Measurements from ENCODE around the gene KLHL25.

The KLHL25 gene

DNA sequence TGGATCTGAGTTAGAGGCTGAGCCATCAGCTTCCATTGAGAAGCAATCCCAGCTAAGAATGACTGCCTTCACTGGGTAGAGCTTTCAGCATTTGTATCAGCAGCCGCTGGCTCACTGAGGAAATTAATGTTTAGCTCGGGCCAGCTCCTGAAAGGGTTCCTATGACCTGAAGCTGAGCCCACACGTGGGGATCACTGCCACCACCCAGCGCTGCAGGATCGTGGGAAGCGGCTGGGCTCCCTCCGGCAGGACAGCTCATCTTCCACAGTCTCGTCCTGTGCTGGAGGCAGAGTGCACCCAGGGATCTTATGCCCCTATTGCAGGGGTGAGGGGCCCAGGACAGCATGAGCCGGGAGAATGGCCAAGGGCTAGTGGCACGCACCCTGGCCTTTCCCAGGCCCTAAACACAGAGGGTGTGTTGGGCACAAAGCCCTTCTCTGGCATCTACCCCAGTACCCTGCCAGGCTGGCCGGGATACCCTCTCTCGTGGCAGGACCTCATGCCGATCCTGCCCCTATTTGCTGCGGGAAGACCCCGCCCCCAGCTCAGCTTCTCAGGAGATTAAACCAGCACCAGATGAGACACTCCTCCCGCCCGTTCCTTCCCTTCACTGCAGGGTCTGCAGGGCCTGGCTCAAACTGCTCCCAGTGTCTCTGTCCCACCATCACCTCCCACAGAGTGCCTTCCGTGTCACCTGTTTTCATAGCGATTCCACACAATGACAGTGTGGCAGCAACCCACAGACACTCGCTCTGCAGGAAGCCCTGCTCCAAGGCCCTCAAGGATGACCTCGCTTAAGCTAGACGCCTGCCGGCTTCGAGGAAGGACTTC lies 28.5 kb downstream of the KLHL25 start:
- Histone ChIP-seq H3K18ac (ENCODE audit: low read length) (peak overlapping the region; percentile 20), H3K79me1 (ENCODE audit: low read length) (peaks cover 7% of the 10 kb centered on the region), H4K8ac (ENCODE audit: low read depth, low read length) (no peak overlapping the region), H2AK5ac (ENCODE audit: low read length) (no peak overlapping the region), H2BK12ac (ENCODE audit: low read length) (no peak overlapping the region), H3K4me1 (ENCODE audit: control insufficient read depth in 1 of 2, insufficient read depth in 2 of 2, low read length in 2 of 2) (peaks cover 14 to 21% of the 10 kb centered on the region in 2 experiments), H3K27ac (ENCODE audit: low read depth, low read length) (no peak overlapping the region), H3K9ac (ENCODE audit: low read length) (no peak overlapping the region), H3K4ac (ENCODE audit: low read depth, low read length) (no peak overlapping the region), H3K4me3 (ENCODE audit: low read depth, low read length) (no peak overlapping the region), H3K79me2 (ENCODE audit: control insufficient read depth, insufficient read depth, low read length, poor library complexity) (peaks cover 4% of the 10 kb centered on the region), H3K4me2 (ENCODE audit: low read length) (no peak overlapping the region), H3K23ac (ENCODE audit: low read length) (no peak overlapping the region), H3K36me3 (ENCODE audit: control insufficient read depth in 1 of 2, insufficient read depth in 2 of 2, low read length in 2 of 2) (peaks cover 20 to 26% of the 10 kb centered on the region in 2 experiments), H4K12ac (ENCODE audit: low read depth, low read length) (no peak overlapping the region), H2BK120ac (ENCODE audit: insufficient read depth, low read length, poor library complexity) (no peak overlapping the region), H4K91ac (ENCODE audit: low read depth, low read length) (no peak overlapping the region), H3K27me3 (ENCODE audit: insufficient read depth, low read length) (no peaks in the 10 kb centered on the region), H3K9me3 (ENCODE audit: insufficient read depth, low read depth, low read length) (peaks cover 2% of the 10 kb centered on the region), H3K14ac (ENCODE audit: low read length) (no peak overlapping the region), H2BK5ac (ENCODE audit: low read depth, low read length, poor library complexity) (no peak overlapping the region), H2AFZ (ENCODE audit: insufficient read depth, low read length, poor library complexity) (no peak overlapping the region)
- no CpG with 5 or more reads among the region's 24 CpGs for WGBS (ENCODE audit: extremely low coverage, insufficient coverage, insufficient read length)
- DNase-seq, result no peak

DNA sequence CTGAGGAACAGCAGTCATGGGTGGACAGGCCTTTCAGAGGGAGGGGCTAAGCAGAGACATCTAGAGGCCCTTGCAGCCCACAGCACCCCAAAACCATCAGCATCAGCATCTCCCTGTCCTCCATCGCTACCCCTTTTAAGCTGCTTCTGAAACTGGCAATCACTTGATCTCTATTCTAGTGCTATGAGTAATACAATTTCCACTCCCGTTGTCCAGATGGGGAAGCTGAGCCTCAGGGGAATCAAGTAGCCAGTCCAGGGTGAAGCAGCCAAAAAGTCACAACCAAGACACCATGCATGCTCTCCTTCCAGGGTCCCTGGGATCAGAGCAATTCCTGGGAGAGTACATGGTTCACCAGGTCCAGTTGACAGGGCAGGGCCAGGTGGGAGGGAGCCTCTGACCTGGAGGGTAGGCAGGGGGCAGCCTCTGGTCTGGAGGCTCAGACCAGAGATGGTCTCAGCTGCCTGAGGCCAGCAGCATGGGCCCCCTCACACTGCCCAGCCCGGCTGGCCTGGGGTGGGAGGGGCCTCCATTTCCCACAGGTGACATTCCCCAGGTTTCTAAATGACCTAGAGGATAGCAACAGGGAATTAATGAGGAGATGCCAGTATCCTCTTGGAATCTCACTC lies 30.0 kb downstream of the KLHL25 start:
- Histone ChIP-seq H3K23ac (ENCODE audit: low read length) (no peak overlapping the region), H3K27me3 (ENCODE audit: insufficient read depth, low read length) (no peaks in the 10 kb centered on the region), H3K4me2 (ENCODE audit: low read length) (no peak overlapping the region), H4K8ac (ENCODE audit: low read depth, low read length) (no peak overlapping the region), H3K79me2 (ENCODE audit: control insufficient read depth, insufficient read depth, low read length, poor library complexity) (peaks cover 4% of the 10 kb centered on the region), H2BK12ac (ENCODE audit: low read length) (no peak overlapping the region), H3K36me3 (ENCODE audit: control insufficient read depth in 1 of 2, insufficient read depth in 2 of 2, low read length in 2 of 2) (peaks cover 31 to 36% of the 10 kb centered on the region in 2 experiments), H3K79me1 (ENCODE audit: low read length) (peaks cover 7% of the 10 kb centered on the region), H3K14ac (ENCODE audit: low read length) (no peak overlapping the region), H2AK5ac (ENCODE audit: low read length) (no peak overlapping the region), H3K4ac (ENCODE audit: low read depth, low read length) (no peak overlapping the region), H3K4me3 (ENCODE audit: low read depth, low read length) (no peak overlapping the region), H3K9me3 (ENCODE audit: insufficient read depth, low read depth, low read length) (peaks cover 2% of the 10 kb centered on the region), H3K9ac (ENCODE audit: low read length) (no peak overlapping the region), H2AFZ (ENCODE audit: insufficient read depth, low read length, poor library complexity) (no peak overlapping the region), H2BK5ac (ENCODE audit: low read depth, low read length, poor library complexity) (no peak overlapping the region), H2BK120ac (ENCODE audit: insufficient read depth, low read length, poor library complexity) (no peak overlapping the region), H3K27ac (ENCODE audit: low read depth, low read length) (no peak overlapping the region), H4K12ac (ENCODE audit: low read depth, low read length) (no peak overlapping the region), H4K91ac (ENCODE audit: low read depth, low read length) (no peak overlapping the region), H3K18ac (ENCODE audit: low read length) (peak overlapping the region; percentile 72), H3K4me1 (ENCODE audit: control insufficient read depth in 1 of 2, insufficient read depth in 2 of 2, low read length in 2 of 2) (peaks cover 11 to 12% of the 10 kb centered on the region in 2 experiments)
- WGBS (ENCODE audit: extremely low coverage, insufficient coverage, insufficient read length), result no CpG with 5 or more reads among the region's 3 CpGs
- no peak for DNase-seq

DNA sequence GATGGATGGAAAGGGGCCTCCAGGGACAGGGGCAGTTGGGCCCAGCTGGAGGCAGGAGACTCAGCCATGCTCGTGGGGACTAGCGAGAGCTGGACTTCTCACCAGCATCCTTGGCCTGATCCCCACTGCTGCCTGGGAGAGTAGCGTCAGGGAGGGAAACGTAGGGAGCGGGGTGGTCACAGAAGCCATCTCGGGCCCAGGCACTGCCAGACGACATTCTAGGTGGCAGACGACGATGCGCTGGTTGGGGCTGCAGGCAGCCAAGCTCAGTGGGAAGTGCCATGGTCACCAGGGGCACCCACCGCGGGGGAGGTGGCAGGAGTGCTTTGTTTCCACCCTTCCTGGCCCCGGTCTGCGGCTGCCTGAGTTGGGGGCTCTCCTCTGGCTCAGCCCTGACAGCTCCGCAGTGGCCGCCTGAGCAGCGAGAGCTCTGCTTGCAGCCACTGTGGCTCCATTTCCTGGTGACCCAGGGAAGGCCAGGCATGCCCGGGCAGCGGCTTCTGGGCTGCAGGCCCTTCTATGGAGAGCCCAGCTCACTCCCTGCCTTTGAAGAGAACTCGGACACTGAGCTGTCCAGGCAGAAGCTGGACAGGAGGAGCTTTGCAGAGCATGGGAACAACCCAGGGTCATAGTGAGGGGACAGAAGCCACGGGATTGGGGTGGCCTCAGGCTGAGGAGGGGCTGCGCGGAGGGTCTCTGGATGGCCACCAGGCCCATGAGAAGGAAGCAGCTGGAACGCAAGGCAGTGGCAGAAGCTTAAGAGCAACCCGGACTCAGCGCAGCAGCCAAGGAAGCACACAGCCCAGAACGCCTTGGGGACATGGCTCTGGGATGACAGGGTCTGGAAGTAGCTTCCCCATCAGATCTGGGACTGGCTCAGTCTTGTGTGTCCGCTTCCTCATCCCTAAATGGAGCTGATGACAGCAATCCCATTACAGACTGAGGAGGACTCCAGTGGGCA lies 30.8 kb downstream of the KLHL25 start:
- peak overlapping the region; percentile 12 for H2BK5ac ChIP-seq (ENCODE audit: low read depth, low read length, poor library complexity)
- peak overlapping the region; percentile 37 for H4K91ac ChIP-seq (ENCODE audit: low read depth, low read length)
- H3K4me3 ChIP-seq (ENCODE audit: low read depth, low read length), result no peak overlapping the region
- no peak overlapping the region for H3K4ac ChIP-seq (ENCODE audit: low read depth, low read length)
- H3K79me1 ChIP-seq (ENCODE audit: low read length), result peaks cover 7% of the 10 kb centered on the region
- no peaks in the 10 kb centered on the region for H3K27me3 ChIP-seq (ENCODE audit: insufficient read depth, low read length)
- peaks cover 2% of the 10 kb centered on the region for H3K79me2 ChIP-seq (ENCODE audit: control insufficient read depth, insufficient read depth, low read length, poor library complexity)
- H3K4me2 ChIP-seq (ENCODE audit: low read length), result no peak overlapping the region
- peaks cover 10 to 12% of the 10 kb centered on the region in 2 experiments for H3K4me1 ChIP-seq (ENCODE audit: control insufficient read depth in 1 of 2, insufficient read depth in 2 of 2, low read length in 2 of 2)
- peak overlapping the region; percentile 15 for H4K8ac ChIP-seq (ENCODE audit: low read depth, low read length)
- no peak overlapping the region for H4K12ac ChIP-seq (ENCODE audit: low read depth, low read length)
- no peak overlapping the region for H2AK5ac ChIP-seq (ENCODE audit: low read length)
- no peak overlapping the region for H3K27ac ChIP-seq (ENCODE audit: low read depth, low read length)
- H3K18ac ChIP-seq (ENCODE audit: low read length), result peak overlapping the region; percentile 16
- peaks cover 27 to 30% of the 10 kb centered on the region in 2 experiments for H3K36me3 ChIP-seq (ENCODE audit: control insufficient read depth in 1 of 2, insufficient read depth in 2 of 2, low read length in 2 of 2)
- H2BK120ac ChIP-seq (ENCODE audit: insufficient read depth, low read length, poor library complexity), result no peak overlapping the region
- H3K14ac ChIP-seq (ENCODE audit: low read length), result peak overlapping the region; percentile 51
- no peak overlapping the region for H3K9ac ChIP-seq (ENCODE audit: low read length)
- H2AFZ ChIP-seq (ENCODE audit: insufficient read depth, low read length, poor library complexity), result no peak overlapping the region
- H3K9me3 ChIP-seq (ENCODE audit: insufficient read depth, low read depth, low read length), result peaks cover 2% of the 10 kb centered on the region
- no peak overlapping the region for H3K23ac ChIP-seq (ENCODE audit: low read length)
- H2BK12ac ChIP-seq (ENCODE audit: low read length), result no peak overlapping the region
- no peak for DNase-seq
- no CpG with 5 or more reads among the region's 28 CpGs for WGBS (ENCODE audit: extremely low coverage, insufficient coverage, insufficient read length)

DNA sequence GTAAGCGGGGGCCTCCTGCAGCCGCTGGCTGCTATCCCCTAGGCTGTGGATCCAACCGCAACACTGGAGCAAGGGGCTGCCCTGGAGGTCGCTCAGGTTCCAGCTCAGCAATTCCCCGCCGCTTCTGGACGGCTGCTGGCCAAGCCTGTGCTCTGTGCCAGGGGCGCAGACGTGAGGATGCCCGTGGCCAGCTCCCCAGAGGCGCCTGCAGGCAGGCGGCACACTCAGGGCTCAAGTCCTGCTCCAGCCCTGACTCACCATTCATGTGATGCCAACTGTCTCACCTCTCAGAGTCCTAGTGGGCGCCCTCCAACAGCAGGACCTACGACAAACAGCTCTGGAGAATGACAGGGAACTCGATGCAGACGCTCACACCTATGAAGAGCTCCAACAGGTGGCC lies 31.6 kb downstream of the KLHL25 start:
- Histone ChIP-seq H4K12ac (ENCODE audit: low read depth, low read length) (no peak overlapping the region), H3K9me3 (ENCODE audit: insufficient read depth, low read depth, low read length) (peaks cover 2% of the 10 kb centered on the region), H2BK5ac (ENCODE audit: low read depth, low read length, poor library complexity) (no peak overlapping the region), H3K4me3 (ENCODE audit: low read depth, low read length) (no peak overlapping the region), H4K8ac (ENCODE audit: low read depth, low read length) (no peak overlapping the region), H2AK5ac (ENCODE audit: low read length) (no peak overlapping the region), H2BK12ac (ENCODE audit: low read length) (no peak overlapping the region), H2AFZ (ENCODE audit: insufficient read depth, low read length, poor library complexity) (no peak overlapping the region), H2BK120ac (ENCODE audit: insufficient read depth, low read length, poor library complexity) (no peak overlapping the region), H3K14ac (ENCODE audit: low read length) (no peak overlapping the region), H4K91ac (ENCODE audit: low read depth, low read length) (no peak overlapping the region), H3K79me2 (ENCODE audit: control insufficient read depth, insufficient read depth, low read length, poor library complexity) (peaks cover 2% of the 10 kb centered on the region), H3K4ac (ENCODE audit: low read depth, low read length) (no peak overlapping the region), H3K4me1 (ENCODE audit: control insufficient read depth in 1 of 2, insufficient read depth in 2 of 2, low read length in 2 of 2) (peaks cover 16 to 17% of the 10 kb centered on the region in 2 experiments), H3K4me2 (ENCODE audit: low read length) (no peak overlapping the region), H3K27me3 (ENCODE audit: insufficient read depth, low read length) (no peaks in the 10 kb centered on the region), H3K79me1 (ENCODE audit: low read length) (peaks cover 7% of the 10 kb centered on the region), H3K23ac (ENCODE audit: low read length) (no peak overlapping the region), H3K9ac (ENCODE audit: low read length) (no peak overlapping the region), H3K18ac (ENCODE audit: low read length) (no peak overlapping the region), H3K27ac (ENCODE audit: low read depth, low read length) (no peak overlapping the region), H3K36me3 (ENCODE audit: control insufficient read depth in 1 of 2, insufficient read depth in 2 of 2, low read length in 2 of 2) (peaks cover 21 to 28% of the 10 kb centered on the region in 2 experiments)
- DNase-seq, result no peak
- WGBS (ENCODE audit: extremely low coverage, insufficient coverage, insufficient read length), result no CpG with 5 or more reads among the region's 16 CpGs
